Gastroesophageal sphincter (tissue), 4 donors: ENCODE measurements around the gene SI. TPM values are rescaled to one million over a fixed set of nuclear protein-coding genes. Genes with fewer than 3 reads are reported as not detected.

Source experiments
- ATAC-seq: fragments of 150-250 bp; one replicate; pipeline ENCODE4 v1.9.1; 2016; ENCODE audit warnings: mild to moderate bottlenecking, moderate library complexity
- H3K27ac ChIP-seq, 4 donors: fragments of 200-600 bp; sonication (generic) in 3 of 4; 1 replicate in 3 of 4; 2 replicates in 1 of 4; pipeline ENCODE4 v1.5.1; 2016 to 2019
- H3K27me3 ChIP-seq: fragments of 200-600 bp; sonication (generic); one replicate; pipeline ENCODE4 v1.5.1; 2019
- H3K36me3 ChIP-seq, 2 donors: fragments of 200-600 bp; sonication (generic); one replicate each; pipeline ENCODE4 v1.5.1; 2019; ENCODE audit warnings: control low read depth in 1 of 2
- H3K4me1 ChIP-seq, 3 donors: fragments of 200-600 bp; sonication (generic); 1 replicate in 2 of 3; 2 replicates in 1 of 3; pipeline ENCODE4 v1.5.1; 2016 to 2019; ENCODE audit warnings: control low read depth in 2 of 3
- H3K4me3 ChIP-seq, 2 donors: fragments of 200-600 bp; sonication (generic); one replicate each; pipeline ENCODE4 v1.5.1; 2019; ENCODE audit warnings: mild to moderate bottlenecking in 1 of 2, moderate library complexity in 1 of 2
- H3K9me3 ChIP-seq, 3 donors: fragments of 200-600 bp; sonication (generic); one replicate each; pipeline ENCODE4 v1.5.1; 2017 to 2019; ENCODE audit warnings: control low read depth in 2 of 3
- EP300 ChIP-seq: sonication (generic); formaldehyde crosslinking; IDR thresholded peaks from one replicate; pipeline ENCODE4 v1.6.1; 2017; ENCODE audit warnings: antibody characterized with exemption, mild to moderate bottlenecking
- POLR2A ChIP-seq, 2 donors: fragments of 450-650 bp; IDR thresholded peaks; one replicate each; pipeline ENCODE4 v1.6.1; 2017; ENCODE audit warnings: antibody characterized with exemption in 2 of 2, mild to moderate bottlenecking in 2 of 2, moderate library complexity in 1 of 2
- POLR2AphosphoS5 ChIP-seq: sonication (generic); formaldehyde crosslinking; IDR thresholded peaks from one replicate; pipeline ENCODE4 v1.6.1; 2017; ENCODE audit warnings: antibody characterized with exemption
- WGBS, 2 donors: methylation state at CpG; one replicate each; pipeline ENCODE4 v1.1.5; 2018; ENCODE audit warnings: low coverage in 1 of 2; 5-methylcytosine and 5-hydroxymethylcytosine counted together
- total RNA-seq, 4 donors: library from RNA; depleted of rRNA; stranded (reverse); fragments of >200 nt; gene quantifications; one replicate each; pipeline ENCODE4 v1.1.0, GENCODE V29; 2016
- TF ChIP-seq, protein P1 (sequence below), 4 experiments: fragments of 200-600 bp in 2 of 4; fragments of 450-650 bp in 2 of 4; sonication (generic) in 1 of 4; IDR thresholded peaks; one replicate each; pipeline ENCODE4 v1.5.1; 2017 to 2019; ENCODE audit warnings: antibody characterized with exemption in 4 of 4, mild to moderate bottlenecking in 2 of 4, moderate library complexity in 2 of 4

Gene SI
- total RNA-seq, 4 donors from 2014 or later = not detected

DNA sequence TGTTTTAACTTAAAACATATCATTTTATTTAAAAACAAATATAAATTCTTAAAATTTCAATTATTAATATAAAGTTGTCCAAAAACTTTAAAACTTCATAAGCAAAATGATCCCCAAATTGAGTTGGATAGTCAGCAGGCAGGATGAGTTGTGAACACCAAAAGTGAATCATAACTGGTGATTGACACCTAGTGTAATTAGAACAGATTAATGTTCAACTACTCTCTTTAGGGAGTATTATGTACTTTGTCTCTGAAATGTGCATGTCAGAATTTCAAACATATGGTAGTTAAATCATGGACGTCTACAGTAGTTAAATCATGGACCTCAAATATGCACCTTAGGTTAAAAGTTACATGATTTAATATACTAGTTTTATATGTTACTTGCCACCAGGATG is 2.9 kb upstream of the SI start:
- TF ChIP-seq EP300 (no peak), POLR2A (IDR thresholded peaks at IDR 0.05) (no peak), POLR2AphosphoS5 (no peak)
- TF ChIP-seq, protein P1, sequence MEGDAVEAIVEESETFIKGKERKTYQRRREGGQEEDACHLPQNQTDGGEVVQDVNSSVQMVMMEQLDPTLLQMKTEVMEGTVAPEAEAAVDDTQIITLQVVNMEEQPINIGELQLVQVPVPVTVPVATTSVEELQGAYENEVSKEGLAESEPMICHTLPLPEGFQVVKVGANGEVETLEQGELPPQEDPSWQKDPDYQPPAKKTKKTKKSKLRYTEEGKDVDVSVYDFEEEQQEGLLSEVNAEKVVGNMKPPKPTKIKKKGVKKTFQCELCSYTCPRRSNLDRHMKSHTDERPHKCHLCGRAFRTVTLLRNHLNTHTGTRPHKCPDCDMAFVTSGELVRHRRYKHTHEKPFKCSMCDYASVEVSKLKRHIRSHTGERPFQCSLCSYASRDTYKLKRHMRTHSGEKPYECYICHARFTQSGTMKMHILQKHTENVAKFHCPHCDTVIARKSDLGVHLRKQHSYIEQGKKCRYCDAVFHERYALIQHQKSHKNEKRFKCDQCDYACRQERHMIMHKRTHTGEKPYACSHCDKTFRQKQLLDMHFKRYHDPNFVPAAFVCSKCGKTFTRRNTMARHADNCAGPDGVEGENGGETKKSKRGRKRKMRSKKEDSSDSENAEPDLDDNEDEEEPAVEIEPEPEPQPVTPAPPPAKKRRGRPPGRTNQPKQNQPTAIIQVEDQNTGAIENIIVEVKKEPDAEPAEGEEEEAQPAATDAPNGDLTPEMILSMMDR (IDR thresholded peaks at IDR 0.05) = no peak

DNA sequence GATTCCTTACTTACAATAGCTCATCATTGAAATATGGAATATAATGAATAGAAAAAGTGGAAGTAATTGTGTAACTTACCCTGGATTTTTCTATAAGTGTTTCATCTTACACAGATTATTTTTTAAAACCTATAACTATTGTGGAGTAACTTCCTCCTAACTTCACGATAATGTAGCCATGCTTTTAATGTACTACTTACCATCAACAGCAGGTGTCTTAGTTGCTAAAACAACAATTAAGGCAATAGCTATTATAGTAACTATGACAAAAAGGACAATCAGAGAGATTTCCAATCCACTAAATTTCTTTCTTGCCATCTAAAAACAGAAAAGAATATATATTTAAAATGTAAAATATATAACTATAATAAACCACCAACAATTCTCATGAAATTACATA is 2.6 kb downstream of the SI start:
- ATAC-seq = no peak
- Histone ChIP-seq H3K4me1 (no peaks in the 10 kb centered on the region), H3K9me3 (no peaks in the 10 kb centered on the region), H3K4me3 (no peak overlapping the region), H3K36me3 (no peaks in the 10 kb centered on the region), H3K27ac (no peak overlapping the region), H3K27me3 (no peaks in the 10 kb centered on the region)
- WGBS, 2 donors = 71 to 76% methylated on average over 1 of the region's 1 CpG
- TF ChIP-seq, protein P1 (IDR thresholded peaks at IDR 0.05) = no peak
- no peak for TF ChIP-seq EP300
- TF ChIP-seq POLR2AphosphoS5 = no peak
- TF ChIP-seq POLR2A (IDR thresholded peaks at IDR 0.05) = no peak

More for the DNA sequence above, 2.9 kb upstream of the SI start:
- Histone ChIP-seq H3K27ac (no peak overlapping the region), H3K36me3 (no peaks in the 10 kb centered on the region), H3K27me3 (no peaks in the 10 kb centered on the region), H3K4me3 (no peak overlapping the region), H3K9me3 (no peaks in the 10 kb centered on the region), H3K4me1 (no peaks in the 10 kb centered on the region)
- no peak for ATAC-seq
- 43 to 57% methylated on average over 1 of the region's 1 CpG for WGBS, 2 donors

DNA sequence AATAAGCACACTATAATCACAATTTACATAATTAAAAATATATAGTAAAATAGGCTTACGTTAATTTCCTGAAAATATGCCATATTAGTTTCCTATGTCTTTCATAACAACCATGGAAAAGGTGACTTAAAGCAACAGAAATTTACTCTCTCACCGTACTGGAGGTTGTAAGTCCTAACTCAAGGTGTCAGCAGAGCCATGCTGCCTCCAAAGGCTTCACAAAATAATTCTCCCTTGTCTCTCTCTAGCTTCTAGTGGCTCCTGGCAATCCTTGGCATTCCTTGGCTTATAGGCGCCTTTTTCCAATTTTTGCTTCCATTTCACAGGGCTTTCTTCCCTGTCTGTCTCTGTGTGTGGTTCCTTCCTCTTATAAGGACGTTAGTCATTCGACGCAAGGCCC is 7.6 kb downstream of the SI start:
- TF ChIP-seq EP300 (no peak), POLR2A (IDR thresholded peaks at IDR 0.05) (no peak), POLR2AphosphoS5 (no peak)
- TF ChIP-seq, protein P1 (IDR thresholded peaks at IDR 0.05) = no peak
- WGBS, 2 donors = 71 to 72% methylated on average over 5 to 6 of the region's 6 CpGs

DNA sequence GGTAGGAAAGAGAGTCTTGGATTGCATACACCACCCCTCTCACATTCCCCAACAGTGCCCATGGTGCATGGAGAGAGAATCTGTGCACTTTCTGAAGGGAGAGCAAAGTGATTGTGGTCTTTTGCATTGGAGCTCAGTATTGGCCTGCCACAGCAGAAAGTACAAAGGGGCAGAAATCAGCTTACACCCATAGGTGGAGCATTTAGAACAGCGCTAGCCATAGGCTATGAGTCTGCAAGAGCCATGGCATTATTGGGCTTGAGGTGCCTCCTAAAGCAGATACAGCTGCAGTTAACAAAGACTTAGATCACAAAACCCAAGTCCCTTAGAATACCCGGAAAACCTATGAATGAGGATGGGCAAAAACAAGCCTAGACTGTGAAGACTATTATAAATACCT is 21.8 kb downstream of the SI start:
- Histone ChIP-seq H3K9me3 (no peaks in the 10 kb centered on the region), H3K4me3 (no peak overlapping the region), H3K4me1 (no peaks in the 10 kb centered on the region), H3K36me3 (no peaks in the 10 kb centered on the region), H3K27me3 (no peaks in the 10 kb centered on the region), H3K27ac (no peak overlapping the region)
- WGBS, 2 donors = 100% methylated on average over 1 to 2 of the region's 2 CpGs
- TF ChIP-seq EP300 (no peak), POLR2A (IDR thresholded peaks at IDR 0.05) (no peak), POLR2AphosphoS5 (no peak)
- TF ChIP-seq, protein P1 (IDR thresholded peaks at IDR 0.05) = no peak
- ATAC-seq = no peak

More for the DNA sequence above, 7.6 kb downstream of the SI start:
- no peak for ATAC-seq
- no peaks in the 10 kb centered on the region for H3K27me3 ChIP-seq
- no peak overlapping the region for H3K4me3 ChIP-seq
- no peaks in the 10 kb centered on the region for H3K36me3 ChIP-seq
- no peaks in the 10 kb centered on the region for H3K4me1 ChIP-seq
- no peaks in the 10 kb centered on the region for H3K9me3 ChIP-seq
- H3K27ac ChIP-seq = no peak overlapping the region

DNA sequence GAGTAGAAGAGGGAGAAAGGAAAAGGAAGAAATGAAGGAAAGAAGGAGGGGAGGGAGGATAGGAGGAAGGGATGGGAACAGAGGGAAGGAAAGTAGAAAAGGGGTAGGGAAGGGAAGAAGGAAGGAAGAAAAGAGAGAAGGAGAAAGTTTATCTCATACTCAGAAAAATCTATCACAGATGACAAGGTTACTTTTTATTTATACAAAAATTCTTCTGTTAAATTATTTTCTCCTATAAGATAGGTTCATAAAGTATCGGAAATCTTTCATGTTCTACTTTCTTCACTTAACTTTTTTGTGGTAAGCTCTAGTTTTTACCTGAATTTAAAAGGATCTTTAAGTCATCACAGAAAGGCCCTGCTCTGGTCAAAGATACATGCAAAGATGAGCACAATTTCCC is 38.1 kb downstream of the SI start:
- H3K4me3 ChIP-seq = no peak overlapping the region
- TF ChIP-seq POLR2A (IDR thresholded peaks at IDR 0.05) (no peak), EP300 (no peak)
- TF ChIP-seq, protein P1 (IDR thresholded peaks at IDR 0.05) = no peak
- H3K27ac ChIP-seq = no peak overlapping the region
- no peaks in the 10 kb centered on the region for H3K27me3 ChIP-seq
- 94 to 100% methylated on average over 1 of the region's 1 CpG for WGBS, 2 donors
- H3K4me1 ChIP-seq = no peaks in the 10 kb centered on the region
- H3K36me3 ChIP-seq = no peaks in the 10 kb centered on the region
- ATAC-seq = no peak
- no peaks in the 10 kb centered on the region for H3K9me3 ChIP-seq
